Measurements from ENCODE around the gene C2orf76. TPM values are rescaled to one million over a fixed set of nuclear protein-coding genes. Genes with fewer than 3 reads are reported as not detected.

The C2orf76 gene
- polyA plus RNA-seq, 1 donor from 2014 or later: 37.7 TPM

DNA sequence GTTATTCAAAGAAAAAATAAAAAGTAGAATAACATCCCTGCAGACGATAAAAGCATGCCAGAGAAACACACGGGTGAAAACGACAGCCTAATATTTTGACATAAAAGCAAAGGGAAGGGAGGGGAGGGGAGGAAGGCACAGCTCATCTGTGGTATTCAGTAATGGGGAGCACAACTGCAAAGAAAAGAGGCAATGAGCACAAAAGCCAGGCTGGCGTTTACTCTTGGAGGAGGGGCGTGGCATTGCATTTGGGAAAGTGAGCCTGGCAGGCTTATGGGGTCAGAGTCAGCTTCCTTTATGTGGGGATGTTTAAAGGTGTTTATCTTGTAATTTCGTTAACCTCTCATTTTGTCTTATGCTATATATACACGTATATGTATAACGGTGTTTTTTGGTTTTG, 89.8 kb downstream of the C2orf76 start:
- H2AFZ ChIP-seq (ENCODE audit: low read depth, low read length): no peak overlapping the region
- H3K79me2 ChIP-seq (replicated peaks; ENCODE audit: insufficient read depth, low read length): no peaks in the 10 kb centered on the region
- H3K4me2 ChIP-seq (ENCODE audit: low read length): no peak overlapping the region
- TF ChIP-seq TAF1 (IDR thresholded peaks at IDR 0.05; ENCODE audit: low read depth) (no peak), EZH2 (IDR thresholded peaks at IDR 0.05; ENCODE audit: borderline replicate concordance, insufficient read depth, low read length, poor library complexity, severe bottlenecking) (no peak), POLR2AphosphoS5 (IDR thresholded peaks at IDR 0.05) (no peak), MXI1 (conservative IDR thresholded peaks at IDR 0.05; ENCODE audit: poor library complexity, severe bottlenecking) (no peak), EP300 (conservative IDR thresholded peaks at IDR 0.05; ENCODE audit: poor library complexity, severe bottlenecking) (no peak), RAD21 (conservative IDR thresholded peaks at IDR 0.05) (no peak), SMC3 (conservative IDR thresholded peaks at IDR 0.05; ENCODE audit: poor library complexity) (no peak)
- TF ChIP-seq, protein P1, sequence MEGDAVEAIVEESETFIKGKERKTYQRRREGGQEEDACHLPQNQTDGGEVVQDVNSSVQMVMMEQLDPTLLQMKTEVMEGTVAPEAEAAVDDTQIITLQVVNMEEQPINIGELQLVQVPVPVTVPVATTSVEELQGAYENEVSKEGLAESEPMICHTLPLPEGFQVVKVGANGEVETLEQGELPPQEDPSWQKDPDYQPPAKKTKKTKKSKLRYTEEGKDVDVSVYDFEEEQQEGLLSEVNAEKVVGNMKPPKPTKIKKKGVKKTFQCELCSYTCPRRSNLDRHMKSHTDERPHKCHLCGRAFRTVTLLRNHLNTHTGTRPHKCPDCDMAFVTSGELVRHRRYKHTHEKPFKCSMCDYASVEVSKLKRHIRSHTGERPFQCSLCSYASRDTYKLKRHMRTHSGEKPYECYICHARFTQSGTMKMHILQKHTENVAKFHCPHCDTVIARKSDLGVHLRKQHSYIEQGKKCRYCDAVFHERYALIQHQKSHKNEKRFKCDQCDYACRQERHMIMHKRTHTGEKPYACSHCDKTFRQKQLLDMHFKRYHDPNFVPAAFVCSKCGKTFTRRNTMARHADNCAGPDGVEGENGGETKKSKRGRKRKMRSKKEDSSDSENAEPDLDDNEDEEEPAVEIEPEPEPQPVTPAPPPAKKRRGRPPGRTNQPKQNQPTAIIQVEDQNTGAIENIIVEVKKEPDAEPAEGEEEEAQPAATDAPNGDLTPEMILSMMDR (IDR thresholded peaks at IDR 0.05; ENCODE audit: poor library complexity, severe bottlenecking): no peak
- TF ChIP-seq, protein P2, sequence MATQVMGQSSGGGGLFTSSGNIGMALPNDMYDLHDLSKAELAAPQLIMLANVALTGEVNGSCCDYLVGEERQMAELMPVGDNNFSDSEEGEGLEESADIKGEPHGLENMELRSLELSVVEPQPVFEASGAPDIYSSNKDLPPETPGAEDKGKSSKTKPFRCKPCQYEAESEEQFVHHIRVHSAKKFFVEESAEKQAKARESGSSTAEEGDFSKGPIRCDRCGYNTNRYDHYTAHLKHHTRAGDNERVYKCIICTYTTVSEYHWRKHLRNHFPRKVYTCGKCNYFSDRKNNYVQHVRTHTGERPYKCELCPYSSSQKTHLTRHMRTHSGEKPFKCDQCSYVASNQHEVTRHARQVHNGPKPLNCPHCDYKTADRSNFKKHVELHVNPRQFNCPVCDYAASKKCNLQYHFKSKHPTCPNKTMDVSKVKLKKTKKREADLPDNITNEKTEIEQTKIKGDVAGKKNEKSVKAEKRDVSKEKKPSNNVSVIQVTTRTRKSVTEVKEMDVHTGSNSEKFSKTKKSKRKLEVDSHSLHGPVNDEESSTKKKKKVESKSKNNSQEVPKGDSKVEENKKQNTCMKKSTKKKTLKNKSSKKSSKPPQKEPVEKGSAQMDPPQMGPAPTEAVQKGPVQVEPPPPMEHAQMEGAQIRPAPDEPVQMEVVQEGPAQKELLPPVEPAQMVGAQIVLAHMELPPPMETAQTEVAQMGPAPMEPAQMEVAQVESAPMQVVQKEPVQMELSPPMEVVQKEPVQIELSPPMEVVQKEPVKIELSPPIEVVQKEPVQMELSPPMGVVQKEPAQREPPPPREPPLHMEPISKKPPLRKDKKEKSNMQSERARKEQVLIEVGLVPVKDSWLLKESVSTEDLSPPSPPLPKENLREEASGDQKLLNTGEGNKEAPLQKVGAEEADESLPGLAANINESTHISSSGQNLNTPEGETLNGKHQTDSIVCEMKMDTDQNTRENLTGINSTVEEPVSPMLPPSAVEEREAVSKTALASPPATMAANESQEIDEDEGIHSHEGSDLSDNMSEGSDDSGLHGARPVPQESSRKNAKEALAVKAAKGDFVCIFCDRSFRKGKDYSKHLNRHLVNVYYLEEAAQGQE (IDR thresholded peaks at IDR 0.05; ENCODE audit: borderline replicate concordance): no peak
- no peaks in the 10 kb centered on the region for H3K9me3 ChIP-seq (ENCODE audit: low read length)
- no peak overlapping the region for H3K9ac ChIP-seq (ENCODE audit: low read length)
- no peaks in the 10 kb centered on the region for H4K20me1 ChIP-seq (ENCODE audit: insufficient read depth)
- H3K27ac ChIP-seq (ENCODE audit: low read length): no peak overlapping the region
- H3K4me3 ChIP-seq (ENCODE audit: low read length): no peak overlapping the region
- no peaks in the 10 kb centered on the region for H3K36me3 ChIP-seq (ENCODE audit: insufficient read depth, low read length)
- H3K9me2 ChIP-seq (ENCODE audit: insufficient read depth, low read length): no peaks in the 10 kb centered on the region
- H3F3A ChIP-seq (ENCODE audit: insufficient read depth, low read length, poor library complexity, severe bottlenecking): no peaks in the 10 kb centered on the region
- no peaks in the 10 kb centered on the region for H3K27me3 ChIP-seq (ENCODE audit: insufficient read depth, low read depth, low read length)

DNA sequence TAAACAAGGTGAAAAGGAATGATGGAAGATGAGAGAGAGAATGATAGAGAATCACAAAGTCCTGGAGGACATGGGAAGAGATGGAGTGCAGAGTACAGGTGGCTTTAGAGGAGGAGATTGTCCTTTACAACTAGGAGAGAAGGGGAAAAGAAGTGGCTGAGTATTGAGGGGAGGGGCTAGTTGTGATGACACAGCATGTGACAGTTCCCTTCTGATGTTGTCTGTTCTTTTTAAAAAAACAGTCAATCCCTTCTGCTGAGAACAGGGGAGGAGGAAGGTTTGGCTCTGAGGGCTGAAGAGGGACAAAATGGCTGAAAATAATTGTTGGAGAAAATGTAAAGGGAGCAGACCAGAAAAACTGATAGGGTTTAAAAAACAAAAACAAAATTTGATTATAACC, 99.0 kb downstream of the C2orf76 start:
- Histone ChIP-seq H3K4me2 (ENCODE audit: low read length) (no peak overlapping the region), H4K20me1 (ENCODE audit: insufficient read depth) (no peaks in the 10 kb centered on the region), H2AFZ (ENCODE audit: low read depth, low read length) (no peak overlapping the region), H3K4me3 (ENCODE audit: low read length) (no peak overlapping the region), H3F3A (ENCODE audit: insufficient read depth, low read length, poor library complexity, severe bottlenecking) (no peaks in the 10 kb centered on the region), H3K79me2 (replicated peaks; ENCODE audit: insufficient read depth, low read length) (no peaks in the 10 kb centered on the region), H3K9me2 (ENCODE audit: insufficient read depth, low read length) (no peaks in the 10 kb centered on the region), H3K9me3 (ENCODE audit: low read length) (no peaks in the 10 kb centered on the region), H3K27me3 (ENCODE audit: insufficient read depth, low read depth, low read length) (no peaks in the 10 kb centered on the region), H3K9ac (ENCODE audit: low read length) (no peak overlapping the region), H3K36me3 (ENCODE audit: insufficient read depth, low read length) (no peaks in the 10 kb centered on the region), H3K27ac (ENCODE audit: low read length) (no peak overlapping the region)
- TF ChIP-seq SMC3 (conservative IDR thresholded peaks at IDR 0.05; ENCODE audit: poor library complexity): no peak
- TF ChIP-seq, protein P2 (IDR thresholded peaks at IDR 0.05; ENCODE audit: borderline replicate concordance): no peak
- no peak for TF ChIP-seq TAF1 (IDR thresholded peaks at IDR 0.05; ENCODE audit: low read depth)
- no peak for TF ChIP-seq RAD21 (conservative IDR thresholded peaks at IDR 0.05)
- no peak for TF ChIP-seq EP300 (conservative IDR thresholded peaks at IDR 0.05; ENCODE audit: poor library complexity, severe bottlenecking)
- TF ChIP-seq POLR2AphosphoS5 (IDR thresholded peaks at IDR 0.05): no peak
- no peak for TF ChIP-seq MXI1 (conservative IDR thresholded peaks at IDR 0.05; ENCODE audit: poor library complexity, severe bottlenecking)
- TF ChIP-seq, protein P1 (IDR thresholded peaks at IDR 0.05; ENCODE audit: poor library complexity, severe bottlenecking): no peak
- no peak for TF ChIP-seq EZH2 (IDR thresholded peaks at IDR 0.05; ENCODE audit: borderline replicate concordance, insufficient read depth, low read length, poor library complexity, severe bottlenecking)
